B cell (primary cell): Measurements from ENCODE around the gene SMARCC1. TPM values are rescaled to one million over a fixed set of nuclear protein-coding genes. Genes with fewer than 3 reads are reported as not detected.

Experiments
- ATAC-seq: fragments of 200-7000 bp; cut with Tn5 transposase; one replicate; pipeline ENCODE4 v1.10.0; 2021; ENCODE audit warnings: low read depth, mild to moderate bottlenecking, moderate number of reproducible peaks, moderate library complexity
- CTCF ChIA-PET: fragments of 350-600 bp; sonication (Branson Sonifier 250); formaldehyde crosslinking; loops from one replicate; lab custom pipeline; 2021; ENCODE audit warnings: antibody characterized with exemption, inconsistent platforms; lab: Charles Lee
- POLR2A ChIA-PET: fragments of 350-600 bp; sonication (Branson Sonifier 250); formaldehyde crosslinking; loops from one replicate; lab custom pipeline; 2021; ENCODE audit warnings: antibody characterized with exemption; lab: Charles Lee
- DNase-seq: peaks from one replicate; pipeline ENCODE4 v3.0.0; 2013
- H2AFZ ChIP-seq: 2 replicates; pipeline ENCODE4 v1.6.1; 2012; ENCODE audit warnings: mild to moderate bottlenecking, low read depth, low read length; ENCODE audit not compliant: insufficient read depth, poor library complexity, severe bottlenecking
- H3K27ac ChIP-seq, 2 donors: 1 replicate in 1 of 2; 2 replicates in 1 of 2; pipeline ENCODE4 v1.5.1; 2012 to 2013; ENCODE audit warnings: low read length in 2 of 2, mild to moderate bottlenecking in 2 of 2, moderate library complexity in 1 of 2
- H3K27me3 ChIP-seq, 4 experiments: fragments of 200-600 bp in 1 of 4; sonication (generic) in 1 of 4; replicated peaks in 1 of 4; 1 replicate in 2 of 4; 2 replicates in 2 of 4; pipeline versions ENCODE4 v1.6.1 to v1.7.0; 2013 to 2016; ENCODE audit warnings: low read length in 3 of 4, mild to moderate bottlenecking in 2 of 4, mixed read lengths in 1 of 4, moderate library complexity in 1 of 4; ENCODE audit not compliant: insufficient read depth in 4 of 4, control insufficient read depth in 3 of 4; ENCODE audit errors: control extremely low read depth in 1 of 4
- H3K36me3 ChIP-seq, 2 experiments: replicated peaks in 1 of 2; 1 replicate in 1 of 2; 2 replicates in 1 of 2; pipeline versions ENCODE4 v1.6.1 to v1.7.1; 2013; ENCODE audit warnings: low read length in 1 of 2; ENCODE audit not compliant: insufficient read depth in 2 of 2, control insufficient read depth in 1 of 2; ENCODE audit errors: control extremely low read depth in 1 of 2, extremely low read depth in 1 of 2
- H3K4me1 ChIP-seq, 2 donors: fragments of 200-600 bp in 1 of 2; sonication (generic) in 1 of 2; 1 replicate in 1 of 2; 2 replicates in 1 of 2; pipeline versions ENCODE4 v1.5.1 to v1.6.1; 2013 to 2017; ENCODE audit warnings: low read length in 2 of 2; ENCODE audit not compliant: control insufficient read depth in 2 of 2, insufficient read depth in 2 of 2
- H3K4me2 ChIP-seq: replicated peaks from 2 replicates; pipeline ENCODE3; 2012; ENCODE audit warnings: mild to moderate bottlenecking, low read depth, low read length; ENCODE audit not compliant: poor library complexity, severe bottlenecking
- H3K4me3 ChIP-seq, 5 experiments: fragments of 200-600 bp in 1 of 5; sonication (generic) in 1 of 5; 1 replicate in 3 of 5; 2 replicates in 2 of 5; pipeline versions ENCODE4 v1.5.1 to v1.7.0; 2011 to 2016; ENCODE audit warnings: low read length in 4 of 5, mild to moderate bottlenecking in 4 of 5, low read depth in 2 of 5, control low read depth in 1 of 5, moderate library complexity in 1 of 5; ENCODE audit not compliant: insufficient read depth in 1 of 5; ENCODE audit errors: control extremely low read depth in 1 of 5, extremely low read depth in 1 of 5
- H3K79me2 ChIP-seq: fragments of 200-600 bp; sonication (generic); one replicate; pipeline ENCODE4 v1.6.0; 2016; ENCODE audit warnings: low read length; ENCODE audit not compliant: control insufficient read depth, insufficient read depth
- H3K9ac ChIP-seq: fragments of 200-600 bp; sonication (generic); 2 replicates; pipeline ENCODE4 v1.6.1; 2017; ENCODE audit warnings: mild to moderate bottlenecking, low read length, moderate library complexity
- H3K9me3 ChIP-seq, 3 donors: one replicate each; pipeline versions ENCODE4 v1.6.1 to v1.7.1; 2013; ENCODE audit warnings: low read length in 2 of 3; ENCODE audit not compliant: control insufficient read depth in 2 of 3, insufficient read depth in 1 of 3; ENCODE audit errors: control extremely low read depth in 1 of 3
- H4K20me1 ChIP-seq: 2 replicates; pipeline ENCODE4 v1.6.0; 2012; ENCODE audit warnings: mild to moderate bottlenecking, low read length; ENCODE audit not compliant: insufficient read depth, control insufficient read depth, poor library complexity, severe bottlenecking
- H3K27ac Mint-ChIP-seq: one replicate; pipeline ENCODE4 v1.8.0; 2021; ENCODE audit warnings: mixed read lengths
- H3K27me3 Mint-ChIP-seq: one replicate; pipeline ENCODE4 v1.8.0; 2021; ENCODE audit warnings: mixed read lengths
- H3K4me1 Mint-ChIP-seq: one replicate; pipeline ENCODE4 v1.8.0; 2021; ENCODE audit warnings: mixed read lengths
- H3K4me3 Mint-ChIP-seq: one replicate; pipeline ENCODE4 v1.8.0; 2021; ENCODE audit warnings: mixed read lengths
- H3K9me3 Mint-ChIP-seq: one replicate; pipeline ENCODE4 v1.8.0; 2022; ENCODE audit warnings: mixed read lengths; ENCODE audit not compliant: insufficient read depth
- EZH2 ChIP-seq: IDR thresholded peaks from 2 replicates; pipeline ENCODE4 v1.6.1; 2012; ENCODE audit warnings: borderline replicate concordance, low read depth, mild to moderate bottlenecking, moderate library complexity, low read length; ENCODE audit not compliant: insufficient read depth, poor library complexity, severe bottlenecking
- WGBS: methylation state at CpG from one replicate; pipeline ENCODE4 v1.1.5; 2013; ENCODE audit warnings: missing lambda C conversion rate; ENCODE audit not compliant: insufficient coverage; 5-methylcytosine and 5-hydroxymethylcytosine counted together
- intact Hi-C: fragments of 100-400 bp; cut with micrococcal nuclease; formaldehyde crosslinking; loops from one replicate; pipeline ENCODE4 v1.10.0; 2022
- polyA plus RNA-seq: library from polyadenylated mRNA; depleted of rRNA; stranded (reverse); fragments of >200 nt; gene quantifications from 2 replicates; pipeline ENCODE4 v1.2.3, GENCODE V29; 2012
- total RNA-seq, 2 donors: library from RNA; stranded (reverse); fragments of 120-200 nt in 1 of 2; gene quantifications; 1 replicate in 1 of 2; 2 replicates in 1 of 2; pipeline versions ENCODE4 v1.2.3 to v1.2.4, GENCODE V29; 2013 to 2022
- TF ChIP-seq, protein P1 (sequence below): fragments of 200-600 bp; IDR thresholded peaks from one replicate; pipeline ENCODE4 v1.8.0; 2022; ENCODE audit warnings: antibody characterized with exemption, mild to moderate bottlenecking

The SMARCC1 gene
- total and polyA plus RNA-seq, 2 donors (not counting 1 experiment from before 2014, with no cell fraction given) = 13.1 to 155 TPM

GRCh38 chr3:47705391-47705790 lies 76.3 kb downstream of the SMARCC1 start:
- no peak overlapping the region for H3K27ac Mint-ChIP-seq
- CTCF ChIA-PET = no interaction called here
- intact Hi-C loops = no loop called here
- no peak overlapping the region for H3K4me3 Mint-ChIP-seq
- Histone ChIP-seq H3K9me3 (no peaks in the 10 kb centered on the region), H3K27me3 (no peaks in the 10 kb centered on the region), H3K36me3 (peaks cover 8 to 76% of the 10 kb centered on the region in 2 experiments), H3K4me3 (no peak overlapping the region), H3K4me2 (no peak overlapping the region), H3K27ac (no peak overlapping the region), H3K9ac (no peak overlapping the region), H4K20me1 (no peaks in the 10 kb centered on the region), H3K4me1 (no peaks in the 10 kb centered on the region), H2AFZ (no peak overlapping the region), H3K79me2 (peaks cover 11% of the 10 kb centered on the region)
- DNase-seq (no peak), ATAC-seq (no peak)
- no peaks in the 10 kb centered on the region for H3K9me3 Mint-ChIP-seq
- POLR2A ChIA-PET = no interaction called here
- no peaks in the 10 kb centered on the region for H3K27me3 Mint-ChIP-seq
- TF ChIP-seq, protein P1, sequence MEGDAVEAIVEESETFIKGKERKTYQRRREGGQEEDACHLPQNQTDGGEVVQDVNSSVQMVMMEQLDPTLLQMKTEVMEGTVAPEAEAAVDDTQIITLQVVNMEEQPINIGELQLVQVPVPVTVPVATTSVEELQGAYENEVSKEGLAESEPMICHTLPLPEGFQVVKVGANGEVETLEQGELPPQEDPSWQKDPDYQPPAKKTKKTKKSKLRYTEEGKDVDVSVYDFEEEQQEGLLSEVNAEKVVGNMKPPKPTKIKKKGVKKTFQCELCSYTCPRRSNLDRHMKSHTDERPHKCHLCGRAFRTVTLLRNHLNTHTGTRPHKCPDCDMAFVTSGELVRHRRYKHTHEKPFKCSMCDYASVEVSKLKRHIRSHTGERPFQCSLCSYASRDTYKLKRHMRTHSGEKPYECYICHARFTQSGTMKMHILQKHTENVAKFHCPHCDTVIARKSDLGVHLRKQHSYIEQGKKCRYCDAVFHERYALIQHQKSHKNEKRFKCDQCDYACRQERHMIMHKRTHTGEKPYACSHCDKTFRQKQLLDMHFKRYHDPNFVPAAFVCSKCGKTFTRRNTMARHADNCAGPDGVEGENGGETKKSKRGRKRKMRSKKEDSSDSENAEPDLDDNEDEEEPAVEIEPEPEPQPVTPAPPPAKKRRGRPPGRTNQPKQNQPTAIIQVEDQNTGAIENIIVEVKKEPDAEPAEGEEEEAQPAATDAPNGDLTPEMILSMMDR = no peak
- no peak for TF ChIP-seq EZH2
- WGBS = no CpG with 5 or more reads among the region's 1 CpG
- H3K4me1 Mint-ChIP-seq = no peaks in the 10 kb centered on the region

GRCh38 chr3:47704237-47704612 lies 77.5 kb downstream of the SMARCC1 start:
- Histone ChIP-seq H3K9ac (no peak overlapping the region), H3K4me1 (no peaks in the 10 kb centered on the region), H4K20me1 (no peaks in the 10 kb centered on the region), H3K79me2 (peaks cover 10% of the 10 kb centered on the region), H3K27me3 (no peaks in the 10 kb centered on the region), H3K9me3 (no peaks in the 10 kb centered on the region), H3K4me3 (no peak overlapping the region), H3K4me2 (no peak overlapping the region), H3K27ac (no peak overlapping the region), H2AFZ (no peak overlapping the region), H3K36me3 (peaks cover 10 to 67% of the 10 kb centered on the region in 2 experiments)
- intact Hi-C loops = no loop called here
- ATAC-seq = no peak
- Mint-ChIP-seq H3K27ac (no peak overlapping the region), H3K4me1 (no peaks in the 10 kb centered on the region), H3K9me3 (no peaks in the 10 kb centered on the region), H3K27me3 (no peaks in the 10 kb centered on the region), H3K4me3 (no peak overlapping the region)
- WGBS = no CpG with 5 or more reads among the region's 3 CpGs
- DNase-seq = no peak
- TF ChIP-seq, protein P1 = no peak
- TF ChIP-seq EZH2 = no peak
- CTCF ChIA-PET = no interaction called here
- POLR2A ChIA-PET = no interaction called here
